HEK293 (cell line): ENCODE measurements around the gene SEMA3D.

ENCODE experiments used
- CTCF ChIA-PET: fragments of 350-600 bp; formaldehyde crosslinking; extraction: SDS; loops from one replicate; lab custom pipeline; 2021; ENCODE audit warnings: antibody characterized with exemption; lab: Yijun Ruan, JAX
- POLR2A ChIA-PET: fragments of 300-600 bp; formaldehyde crosslinking; extraction: SDS; loops from one replicate; lab custom pipeline; 2020; ENCODE audit warnings: antibody characterized with exemption, inconsistent platforms; lab: Yijun Ruan, JAX
- H3K27ac ChIP-seq: fragments of 200-500 bp; sonication (Bioruptor generic); 2 replicates; pipeline ENCODE4 v1.5.1; 2014; ENCODE audit warnings: low read depth, low read length, control low read depth, inconsistent platforms; ENCODE audit errors: extremely low read depth
- H3K36me3 ChIP-seq, 2 experiments: fragments of 200-500 bp in 1 of 2; sonication (Bioruptor generic) in 1 of 2; 1 replicate in 1 of 2; 2 replicates in 1 of 2; pipeline ENCODE4 v1.5.1; 2014 to 2017; ENCODE audit warnings: inconsistent platforms in 2 of 2, low read length in 2 of 2; ENCODE audit not compliant: control insufficient read depth in 2 of 2, insufficient read depth in 1 of 2
- H3K4me1 ChIP-seq: fragments of 200-500 bp; sonication (Bioruptor generic); 2 replicates; pipeline ENCODE4 v1.5.1; 2014; ENCODE audit warnings: mild to moderate bottlenecking, low read length, inconsistent platforms; ENCODE audit not compliant: control insufficient read depth, insufficient read depth
- H3K4me3 ChIP-seq: 2 replicates; pipeline ENCODE4 v1.5.1; 2011; ENCODE audit warnings: low read depth, mild to moderate bottlenecking, control low read depth, low read length, moderate library complexity
- H3K9me3 ChIP-seq: fragments of 200-500 bp; sonication (Bioruptor generic); 2 replicates; pipeline ENCODE4 v1.5.1; 2014; ENCODE audit warnings: low read depth, low read length, inconsistent platforms; ENCODE audit not compliant: control insufficient read depth, insufficient read depth
- HOXC10 ChIP-seq: sonication (generic); formaldehyde crosslinking; IDR thresholded peaks from 2 replicates; pipeline ENCODE4 v1.8.1; 2023; ENCODE audit warnings: mild to moderate bottlenecking, missing genetic modification reagents
- MYNN ChIP-seq: fragments of 450-650 bp; formaldehyde crosslinking; IDR thresholded peaks from 2 replicates; pipeline ENCODE4 v1.5.1; 2016; ENCODE audit warnings: missing biosample characterization, missing genetic modification characterization, borderline replicate concordance
- SETDB1 ChIP-seq: IDR thresholded peaks from one replicate; pipeline ENCODE4 v1.6.1; 2017; ENCODE audit warnings: mild to moderate bottlenecking, low read length, moderate library complexity, mixed read lengths; ENCODE audit not compliant: insufficient read length
- SP3 ChIP-seq: fragments of 450-650 bp; formaldehyde crosslinking; IDR thresholded peaks from 2 replicates; pipeline ENCODE4 v1.5.1; 2016; ENCODE audit warnings: missing biosample characterization, missing genetic modification characterization
- ZBTB20 ChIP-seq: fragments of 450-650 bp; formaldehyde crosslinking; IDR thresholded peaks from 2 replicates; pipeline ENCODE4 v1.5.1; 2016; ENCODE audit warnings: missing biosample characterization, missing genetic modification characterization
- ZFHX2 ChIP-seq: fragments of 450-650 bp; formaldehyde crosslinking; conservative IDR thresholded peaks from 2 replicates; pipeline ENCODE4 v1.5.1; 2016; ENCODE audit warnings: missing biosample characterization, missing genetic modification characterization
- ZFP37 ChIP-seq: fragments of 450-650 bp; formaldehyde crosslinking; IDR thresholded peaks from 2 replicates; pipeline ENCODE4 v1.5.1; 2016; ENCODE audit warnings: missing biosample characterization, missing genetic modification characterization
- ZNF202 ChIP-seq: fragments of 450-650 bp; formaldehyde crosslinking; IDR thresholded peaks from 2 replicates; pipeline ENCODE4 v1.5.1; 2016; ENCODE audit warnings: missing biosample characterization, missing genetic modification characterization, borderline replicate concordance
- ZNF211 ChIP-seq: fragments of 450-650 bp; formaldehyde crosslinking; IDR thresholded peaks from 2 replicates; pipeline ENCODE4 v1.5.1; 2016; ENCODE audit warnings: low read depth, missing biosample characterization, missing genetic modification characterization
- ZNF266 ChIP-seq: fragments of 450-650 bp; formaldehyde crosslinking; IDR thresholded peaks from 2 replicates; pipeline ENCODE4 v1.5.1; 2016; ENCODE audit warnings: missing biosample characterization, missing genetic modification characterization, low read depth
- ZNF302 ChIP-seq: fragments of 450-650 bp; formaldehyde crosslinking; IDR thresholded peaks from 2 replicates; pipeline ENCODE4 v1.5.1; 2016; ENCODE audit warnings: missing biosample characterization, missing genetic modification characterization, low read depth
- ZNF571 ChIP-seq: fragments of 450-650 bp; formaldehyde crosslinking; IDR thresholded peaks from 2 replicates; pipeline ENCODE4 v1.5.0; 2017; ENCODE audit warnings: missing biosample characterization, missing genetic modification characterization
- ZNF600 ChIP-seq: fragments of 450-650 bp; formaldehyde crosslinking; IDR thresholded peaks from 2 replicates; pipeline ENCODE4 v1.5.1; 2016; ENCODE audit warnings: missing biosample characterization, missing genetic modification characterization
- TF ChIP-seq, protein P1 (sequence below): fragments of 450-650 bp; formaldehyde crosslinking; IDR thresholded peaks from 2 replicates; pipeline ENCODE4 v1.5.1; 2016; ENCODE audit warnings: missing biosample characterization, missing genetic modification characterization
- TF ChIP-seq, protein P2 (sequence below): fragments of 450-650 bp; formaldehyde crosslinking; optimal IDR thresholded peaks from 2 replicates; pipeline ENCODE3; 2016; ENCODE audit warnings: missing biosample characterization, mild to moderate bottlenecking, missing genetic modification characterization
- TF ChIP-seq, protein P3 (sequence below): fragments of 450-650 bp; formaldehyde crosslinking; IDR thresholded peaks from 2 replicates; pipeline ENCODE4 v1.5.1; 2016; ENCODE audit warnings: missing biosample characterization, missing genetic modification characterization
- TF ChIP-seq, protein P4 (sequence below): fragments of 450-650 bp; formaldehyde crosslinking; IDR thresholded peaks from 2 replicates; pipeline ENCODE4 v1.5.1; 2016; ENCODE audit warnings: missing biosample characterization, missing genetic modification characterization
- TF ChIP-seq, protein P5 (sequence below): fragments of 450-650 bp; formaldehyde crosslinking; IDR thresholded peaks from 2 replicates; pipeline ENCODE4 v1.5.1; 2016; ENCODE audit warnings: missing biosample characterization, missing genetic modification characterization, borderline replicate concordance
- TF ChIP-seq, protein P6 (sequence below): fragments of 450-650 bp; IDR thresholded peaks from 2 replicates; pipeline ENCODE4 v1.5.1; 2018; ENCODE audit warnings: missing biosample characterization, missing genetic modification characterization
- TF ChIP-seq, protein P7 (sequence below): fragments of 450-650 bp; formaldehyde crosslinking; IDR thresholded peaks from 2 replicates; pipeline ENCODE4 v1.5.1; 2016; ENCODE audit warnings: missing biosample characterization, missing genetic modification characterization

SEMA3D gene

DNA sequence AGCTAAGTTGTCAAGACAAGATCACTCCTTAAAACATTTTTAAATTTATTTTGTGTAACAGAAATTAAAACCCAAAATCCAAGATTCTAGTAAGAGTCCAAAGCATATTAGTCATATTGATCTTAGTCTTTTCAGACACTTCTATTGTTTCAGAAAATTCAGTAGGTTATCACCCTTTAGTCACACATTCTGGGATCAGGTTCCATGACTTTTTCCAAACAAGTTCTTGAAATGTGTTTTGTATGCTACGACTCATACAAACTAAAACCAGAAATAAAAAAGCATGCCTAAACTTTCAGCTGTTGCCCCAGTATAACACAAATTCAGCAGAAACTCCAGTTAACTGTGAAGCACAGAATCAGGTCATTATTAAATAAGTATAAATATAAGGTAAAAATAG lies 10.7 kb downstream of the SEMA3D start:
- Histone ChIP-seq H3K9me3 (no peaks in the 10 kb centered on the region), H3K27ac (no peak overlapping the region), H3K36me3 (no peaks in the 10 kb centered on the region), H3K4me1 (peaks cover 7% of the 10 kb centered on the region; the same call in 1 of the 2 replicates), H3K4me3 (no peak overlapping the region)
- ChIA-PET POLR2A (no interaction called here), CTCF (no interaction called here)
- TF ChIP-seq, protein P1, sequence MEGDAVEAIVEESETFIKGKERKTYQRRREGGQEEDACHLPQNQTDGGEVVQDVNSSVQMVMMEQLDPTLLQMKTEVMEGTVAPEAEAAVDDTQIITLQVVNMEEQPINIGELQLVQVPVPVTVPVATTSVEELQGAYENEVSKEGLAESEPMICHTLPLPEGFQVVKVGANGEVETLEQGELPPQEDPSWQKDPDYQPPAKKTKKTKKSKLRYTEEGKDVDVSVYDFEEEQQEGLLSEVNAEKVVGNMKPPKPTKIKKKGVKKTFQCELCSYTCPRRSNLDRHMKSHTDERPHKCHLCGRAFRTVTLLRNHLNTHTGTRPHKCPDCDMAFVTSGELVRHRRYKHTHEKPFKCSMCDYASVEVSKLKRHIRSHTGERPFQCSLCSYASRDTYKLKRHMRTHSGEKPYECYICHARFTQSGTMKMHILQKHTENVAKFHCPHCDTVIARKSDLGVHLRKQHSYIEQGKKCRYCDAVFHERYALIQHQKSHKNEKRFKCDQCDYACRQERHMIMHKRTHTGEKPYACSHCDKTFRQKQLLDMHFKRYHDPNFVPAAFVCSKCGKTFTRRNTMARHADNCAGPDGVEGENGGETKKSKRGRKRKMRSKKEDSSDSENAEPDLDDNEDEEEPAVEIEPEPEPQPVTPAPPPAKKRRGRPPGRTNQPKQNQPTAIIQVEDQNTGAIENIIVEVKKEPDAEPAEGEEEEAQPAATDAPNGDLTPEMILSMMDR = no peak
- TF ChIP-seq, protein P2, sequence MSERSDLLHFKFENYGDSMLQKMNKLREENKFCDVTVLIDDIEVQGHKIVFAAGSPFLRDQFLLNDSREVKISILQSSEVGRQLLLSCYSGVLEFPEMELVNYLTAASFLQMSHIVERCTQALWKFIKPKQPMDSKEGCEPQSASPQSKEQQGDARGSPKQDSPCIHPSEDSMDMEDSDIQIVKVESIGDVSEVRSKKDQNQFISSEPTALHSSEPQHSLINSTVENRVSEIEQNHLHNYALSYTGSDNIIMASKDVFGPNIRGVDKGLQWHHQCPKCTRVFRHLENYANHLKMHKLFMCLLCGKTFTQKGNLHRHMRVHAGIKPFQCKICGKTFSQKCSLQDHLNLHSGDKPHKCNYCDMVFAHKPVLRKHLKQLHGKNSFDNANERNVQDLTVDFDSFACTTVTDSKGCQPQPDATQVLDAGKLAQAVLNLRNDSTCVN = no peak
- TF ChIP-seq ZNF600 (tag by site-specific recombination) (no peak), ZNF302 (tag by site-specific recombination) (no peak), ZNF266 (no peak), ZFP37 (tag by site-specific recombination) (no peak), ZFHX2 (no peak), ZNF571 (tag by site-specific recombination) (no peak), MYNN (tag by site-specific recombination) (no peak), SP3 (tag by site-specific recombination) (no peak), ZNF211 (no peak), HOXC10 (no peak), ZNF202 (tag by site-specific recombination) (no peak), ZBTB20 (tag by site-specific recombination) (no peak), SETDB1 (no peak)
- TF ChIP-seq, protein P3, sequence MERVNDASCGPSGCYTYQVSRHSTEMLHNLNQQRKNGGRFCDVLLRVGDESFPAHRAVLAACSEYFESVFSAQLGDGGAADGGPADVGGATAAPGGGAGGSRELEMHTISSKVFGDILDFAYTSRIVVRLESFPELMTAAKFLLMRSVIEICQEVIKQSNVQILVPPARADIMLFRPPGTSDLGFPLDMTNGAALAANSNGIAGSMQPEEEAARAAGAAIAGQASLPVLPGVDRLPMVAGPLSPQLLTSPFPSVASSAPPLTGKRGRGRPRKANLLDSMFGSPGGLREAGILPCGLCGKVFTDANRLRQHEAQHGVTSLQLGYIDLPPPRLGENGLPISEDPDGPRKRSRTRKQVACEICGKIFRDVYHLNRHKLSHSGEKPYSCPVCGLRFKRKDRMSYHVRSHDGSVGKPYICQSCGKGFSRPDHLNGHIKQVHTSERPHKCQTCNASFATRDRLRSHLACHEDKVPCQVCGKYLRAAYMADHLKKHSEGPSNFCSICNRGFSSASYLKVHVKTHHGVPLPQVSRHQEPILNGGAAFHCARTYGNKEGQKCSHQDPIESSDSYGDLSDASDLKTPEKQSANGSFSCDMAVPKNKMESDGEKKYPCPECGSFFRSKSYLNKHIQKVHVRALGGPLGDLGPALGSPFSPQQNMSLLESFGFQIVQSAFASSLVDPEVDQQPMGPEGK (tag by site-specific recombination) = no peak
- TF ChIP-seq, protein P4, sequence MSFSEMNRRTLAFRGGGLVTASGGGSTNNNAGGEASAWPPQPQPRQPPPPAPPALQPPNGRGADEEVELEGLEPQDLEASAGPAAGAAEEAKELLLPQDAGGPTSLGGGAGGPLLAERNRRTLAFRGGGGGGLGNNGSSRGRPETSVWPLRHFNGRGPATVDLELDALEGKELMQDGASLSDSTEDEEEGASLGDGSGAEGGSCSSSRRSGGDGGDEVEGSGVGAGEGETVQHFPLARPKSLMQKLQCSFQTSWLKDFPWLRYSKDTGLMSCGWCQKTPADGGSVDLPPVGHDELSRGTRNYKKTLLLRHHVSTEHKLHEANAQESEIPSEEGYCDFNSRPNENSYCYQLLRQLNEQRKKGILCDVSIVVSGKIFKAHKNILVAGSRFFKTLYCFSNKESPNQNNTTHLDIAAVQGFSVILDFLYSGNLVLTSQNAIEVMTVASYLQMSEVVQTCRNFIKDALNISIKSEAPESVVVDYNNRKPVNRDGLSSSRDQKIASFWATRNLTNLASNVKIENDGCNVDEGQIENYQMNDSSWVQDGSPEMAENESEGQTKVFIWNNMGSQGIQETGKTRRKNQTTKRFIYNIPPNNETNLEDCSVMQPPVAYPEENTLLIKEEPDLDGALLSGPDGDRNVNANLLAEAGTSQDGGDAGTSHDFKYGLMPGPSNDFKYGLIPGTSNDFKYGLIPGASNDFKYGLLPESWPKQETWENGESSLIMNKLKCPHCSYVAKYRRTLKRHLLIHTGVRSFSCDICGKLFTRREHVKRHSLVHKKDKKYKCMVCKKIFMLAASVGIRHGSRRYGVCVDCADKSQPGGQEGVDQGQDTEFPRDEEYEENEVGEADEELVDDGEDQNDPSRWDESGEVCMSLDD (tag by site-specific recombination) = no peak
- TF ChIP-seq, protein P5, sequence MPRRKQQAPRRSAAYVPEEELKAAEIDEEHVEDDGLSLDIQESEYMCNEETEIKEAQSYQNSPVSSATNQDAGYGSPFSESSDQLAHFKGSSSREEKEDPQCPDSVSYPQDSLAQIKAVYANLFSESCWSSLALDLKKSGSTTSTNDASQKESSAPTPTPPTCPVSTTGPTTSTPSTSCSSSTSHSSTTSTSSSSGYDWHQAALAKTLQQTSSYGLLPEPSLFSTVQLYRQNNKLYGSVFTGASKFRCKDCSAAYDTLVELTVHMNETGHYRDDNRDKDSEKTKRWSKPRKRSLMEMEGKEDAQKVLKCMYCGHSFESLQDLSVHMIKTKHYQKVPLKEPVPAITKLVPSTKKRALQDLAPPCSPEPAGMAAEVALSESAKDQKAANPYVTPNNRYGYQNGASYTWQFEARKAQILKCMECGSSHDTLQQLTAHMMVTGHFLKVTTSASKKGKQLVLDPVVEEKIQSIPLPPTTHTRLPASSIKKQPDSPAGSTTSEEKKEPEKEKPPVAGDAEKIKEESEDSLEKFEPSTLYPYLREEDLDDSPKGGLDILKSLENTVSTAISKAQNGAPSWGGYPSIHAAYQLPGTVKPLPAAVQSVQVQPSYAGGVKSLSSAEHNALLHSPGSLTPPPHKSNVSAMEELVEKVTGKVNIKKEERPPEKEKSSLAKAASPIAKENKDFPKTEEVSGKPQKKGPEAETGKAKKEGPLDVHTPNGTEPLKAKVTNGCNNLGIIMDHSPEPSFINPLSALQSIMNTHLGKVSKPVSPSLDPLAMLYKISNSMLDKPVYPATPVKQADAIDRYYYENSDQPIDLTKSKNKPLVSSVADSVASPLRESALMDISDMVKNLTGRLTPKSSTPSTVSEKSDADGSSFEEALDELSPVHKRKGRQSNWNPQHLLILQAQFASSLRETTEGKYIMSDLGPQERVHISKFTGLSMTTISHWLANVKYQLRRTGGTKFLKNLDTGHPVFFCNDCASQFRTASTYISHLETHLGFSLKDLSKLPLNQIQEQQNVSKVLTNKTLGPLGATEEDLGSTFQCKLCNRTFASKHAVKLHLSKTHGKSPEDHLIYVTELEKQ (tag by site-specific recombination) = no peak
- TF ChIP-seq, protein P6, sequence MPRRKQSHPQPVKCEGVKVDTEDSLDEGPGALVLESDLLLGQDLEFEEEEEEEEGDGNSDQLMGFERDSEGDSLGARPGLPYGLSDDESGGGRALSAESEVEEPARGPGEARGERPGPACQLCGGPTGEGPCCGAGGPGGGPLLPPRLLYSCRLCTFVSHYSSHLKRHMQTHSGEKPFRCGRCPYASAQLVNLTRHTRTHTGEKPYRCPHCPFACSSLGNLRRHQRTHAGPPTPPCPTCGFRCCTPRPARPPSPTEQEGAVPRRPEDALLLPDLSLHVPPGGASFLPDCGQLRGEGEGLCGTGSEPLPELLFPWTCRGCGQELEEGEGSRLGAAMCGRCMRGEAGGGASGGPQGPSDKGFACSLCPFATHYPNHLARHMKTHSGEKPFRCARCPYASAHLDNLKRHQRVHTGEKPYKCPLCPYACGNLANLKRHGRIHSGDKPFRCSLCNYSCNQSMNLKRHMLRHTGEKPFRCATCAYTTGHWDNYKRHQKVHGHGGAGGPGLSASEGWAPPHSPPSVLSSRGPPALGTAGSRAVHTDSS = no peak
- TF ChIP-seq, protein P7, sequence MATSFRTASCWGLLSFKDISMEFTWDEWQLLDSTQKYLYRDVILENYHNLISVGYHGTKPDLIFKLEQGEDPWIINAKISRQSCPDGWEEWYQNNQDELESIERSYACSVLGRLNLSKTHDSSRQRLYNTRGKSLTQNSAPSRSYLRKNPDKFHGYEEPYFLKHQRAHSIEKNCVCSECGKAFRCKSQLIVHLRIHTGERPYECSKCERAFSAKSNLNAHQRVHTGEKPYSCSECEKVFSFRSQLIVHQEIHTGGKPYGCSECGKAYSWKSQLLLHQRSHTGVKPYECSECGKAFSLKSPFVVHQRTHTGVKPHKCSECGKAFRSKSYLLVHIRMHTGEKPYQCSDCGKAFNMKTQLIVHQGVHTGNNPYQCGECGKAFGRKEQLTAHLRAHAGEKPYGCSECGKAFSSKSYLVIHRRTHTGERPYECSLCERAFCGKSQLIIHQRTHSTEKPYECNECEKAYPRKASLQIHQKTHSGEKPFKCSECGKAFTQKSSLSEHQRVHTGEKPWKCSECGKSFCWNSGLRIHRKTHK (tag by site-specific recombination) = no peak
